Measurements from ENCODE around the gene JUP. TPM values are rescaled to one million over a fixed set of nuclear protein-coding genes. Genes with fewer than 3 reads are reported as not detected.

JUP gene
- total RNA-seq, 2 donors from 2014 or later = 317 to 353 TPM

DNA sequence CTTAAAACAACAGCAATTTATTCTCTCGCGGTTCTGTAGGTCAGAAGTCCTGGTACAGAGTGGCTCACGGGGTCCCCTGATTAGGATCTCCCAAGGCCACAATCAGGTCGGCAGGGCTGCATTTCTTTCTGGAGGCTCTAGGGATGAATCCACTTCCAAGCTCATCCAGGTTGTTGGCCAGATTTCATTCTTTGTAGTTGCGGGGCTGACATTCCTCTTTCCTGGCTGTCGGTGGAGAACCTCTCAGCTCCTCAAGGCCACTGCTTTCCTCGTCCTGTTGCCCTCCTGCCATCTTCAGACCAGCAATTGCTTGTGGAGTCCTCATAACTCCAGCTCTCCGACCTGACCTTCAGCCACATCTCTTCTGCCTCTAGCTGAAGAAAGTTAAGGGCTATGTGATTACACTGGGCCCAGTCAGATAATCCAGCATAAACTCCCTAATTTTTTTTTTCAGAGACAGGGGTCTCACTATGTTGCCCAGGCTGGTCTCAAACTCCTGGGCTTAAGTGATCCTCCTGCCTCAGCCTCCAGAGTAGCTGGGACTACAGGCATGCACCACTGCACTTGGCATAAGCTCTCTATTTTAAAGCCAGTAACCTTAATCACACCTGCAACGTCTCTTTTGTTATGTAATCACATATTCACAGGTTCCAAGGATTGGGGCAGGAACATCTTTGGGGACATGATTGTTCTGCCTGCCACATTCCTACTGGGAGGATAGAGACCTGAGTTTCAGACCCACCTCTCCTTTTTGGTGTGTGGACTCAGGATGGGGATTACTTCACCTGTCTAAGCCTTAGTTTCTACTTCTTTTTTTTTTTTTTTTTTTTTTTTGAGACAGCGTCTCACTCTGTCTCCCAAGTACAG is 78.5 kb downstream of the JUP start:
- no peak for DNase-seq
- TF ChIP-seq CTCF (IDR thresholded peaks at IDR 0.05) = no peak
- no peak overlapping the region for H3K9ac ChIP-seq (ENCODE audit: low read depth in 2 of 2, low read length in 2 of 2)
- no peaks in the 10 kb centered on the region for H3K27me3 ChIP-seq
- H3K4me3 ChIP-seq = no peak overlapping the region
- H3K4me1 ChIP-seq = no peaks in the 10 kb centered on the region
- H3K36me3 ChIP-seq = no peaks in the 10 kb centered on the region
- no peaks in the 10 kb centered on the region for H3K9me3 ChIP-seq
- intact Hi-C loops (cut with DNase I) = no loop called here
- no peak overlapping the region for H3K27ac ChIP-seq

DNA sequence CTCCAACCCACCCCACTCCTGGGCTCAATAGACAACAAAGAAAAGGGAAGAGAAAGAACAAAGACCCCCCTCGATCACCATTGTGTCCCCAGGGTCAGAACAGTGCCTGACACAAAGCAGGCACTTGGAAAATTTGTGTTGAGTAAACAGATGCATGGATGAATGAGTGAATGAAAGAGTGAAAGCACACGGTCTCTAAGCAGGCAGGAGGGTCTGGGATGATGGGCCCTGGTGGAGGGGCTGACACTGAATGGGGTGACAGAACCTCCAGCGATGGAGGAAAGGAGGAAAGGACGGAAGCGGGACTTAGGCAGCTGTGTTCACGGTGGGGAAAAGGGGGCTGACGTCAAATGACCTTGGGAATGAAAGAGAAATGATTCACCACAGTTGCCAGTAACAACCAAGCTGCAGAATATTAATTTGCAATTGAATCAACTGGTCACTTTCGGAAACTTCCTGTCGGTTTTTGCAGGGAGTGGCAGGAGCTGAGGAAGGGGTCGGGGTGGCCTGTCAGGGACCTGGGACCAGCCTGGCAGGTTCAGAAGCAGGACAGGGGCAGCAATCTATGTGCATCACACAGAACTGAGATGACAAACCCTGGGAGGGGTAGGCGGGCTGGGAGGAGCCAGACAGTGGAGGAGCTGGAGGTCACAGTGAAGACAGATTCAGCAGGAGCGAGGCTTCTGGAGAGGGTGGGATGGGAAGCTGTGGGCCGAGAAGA is 81.1 kb downstream of the JUP start:
- H3K27me3 ChIP-seq = no peaks in the 10 kb centered on the region
- H3K4me1 ChIP-seq = no peaks in the 10 kb centered on the region
- TF ChIP-seq CTCF (IDR thresholded peaks at IDR 0.05) = no peak
- intact Hi-C loops (cut with DNase I) = no loop called here
- no peaks in the 10 kb centered on the region for H3K9me3 ChIP-seq
- no peaks in the 10 kb centered on the region for H3K36me3 ChIP-seq
- H3K27ac ChIP-seq = no peak overlapping the region
- no peak for DNase-seq
- no peak overlapping the region for H3K4me3 ChIP-seq
- H3K9ac ChIP-seq (ENCODE audit: low read depth in 2 of 2, low read length in 2 of 2) = no peak overlapping the region

Other genes with a start within 250 kb of the JUP start
- gene KRT9, start 214.7 kb downstream of the JUP start, total RNA-seq = not detected
- gene KRT14, start 199.8 kb downstream of the JUP start, total RNA-seq = not detected
- not detected for gene KRT16, start 173.9 kb downstream of the JUP start, total RNA-seq
- gene KRT17, start 162.1 kb downstream of the JUP start, total RNA-seq = 1 to 10 TPM in 1 of 2 donors, not detected in 1; 1.2 TPM
- 100 to 1,000 TPM; 574 to 740 TPM for gene EIF1, start 97.8 kb downstream of the JUP start, total RNA-seq
- gene GAST, start 74.4 kb downstream of the JUP start, total RNA-seq = not detected
- gene HAP1, start 52.1 kb downstream of the JUP start, total RNA-seq = under 1 TPM; 0.10 to 0.53 TPM
- 10 to 100 TPM in 1 of 2 donors, 1 to 10 TPM in 1; 8.5 to 16.7 TPM for gene P3H4, start 25.2 kb upstream of the JUP start, total RNA-seq
- 10 to 100 TPM; 10.3 to 12.8 TPM for gene FKBP10, start 26.3 kb upstream of the JUP start, total RNA-seq
- 10 to 100 TPM; 19.5 to 20.2 TPM for gene NT5C3B, start 49.5 kb upstream of the JUP start, total RNA-seq
- gene KLHL10, start 51.1 kb upstream of the JUP start, total RNA-seq = not detected
- 10 to 100 TPM in 1 of 2 donors, 1 to 10 TPM in 1; 10.0 to 14.0 TPM for gene KLHL11, start 78.7 kb upstream of the JUP start, total RNA-seq
- gene ACLY, start 132.2 kb upstream of the JUP start, total RNA-seq = 100 to 1,000 TPM; 135 to 145 TPM
- gene ODAD4, start 143.9 kb upstream of the JUP start, total RNA-seq = under 1 TPM; 0.15 to 0.19 TPM
- gene CNP, start 180.1 kb upstream of the JUP start, total RNA-seq = 10 to 100 TPM; 44.7 to 49.4 TPM
- gene DNAJC7, start 230.7 kb upstream of the JUP start, total RNA-seq = 100 to 1,000 TPM in 1 of 2 donors, 10 to 100 TPM in 1; 82.7 to 103 TPM
- 10 to 100 TPM; 25.8 to 26.3 TPM for gene NKIRAS2, start 233.4 kb upstream of the JUP start, total RNA-seq

Measured in colonic mucosa (tissue), 4 donors.